ENCODE data around the gene MPZL2.

The MPZL2 gene

GRCh38 chr11:118283756-118284350, 19.8 kb upstream of the MPZL2 start:
- no peak for DNase-seq (ENCODE audit: low read depth, low spot score)

DNA sequence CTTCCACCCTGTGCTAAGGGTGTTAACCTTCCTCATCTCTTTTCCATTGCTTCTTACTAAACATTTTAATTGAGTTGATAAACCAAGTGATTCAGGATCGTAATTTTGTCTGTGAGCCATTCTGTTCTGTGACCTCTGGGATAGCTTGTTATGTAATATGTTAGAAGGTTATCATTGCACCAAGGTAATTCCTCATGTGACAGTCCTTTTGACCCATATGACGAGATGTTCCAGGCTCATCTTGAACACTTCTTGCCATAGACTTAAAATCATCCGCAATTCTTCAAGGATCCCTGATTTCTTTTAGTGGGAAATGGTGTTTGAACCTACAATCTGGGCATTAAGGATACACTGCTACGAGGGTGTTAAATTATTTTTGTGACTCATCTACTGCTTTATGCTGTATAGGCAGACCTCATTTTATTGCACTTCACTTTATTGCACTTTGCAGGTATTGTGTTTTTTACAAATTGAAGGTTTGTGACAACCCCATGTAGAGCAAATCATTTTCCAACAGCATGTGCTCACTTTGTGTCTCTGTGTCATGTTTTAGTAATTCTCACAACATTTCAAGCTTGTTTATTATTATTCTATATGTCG, 19.0 kb upstream of the MPZL2 start:
- no peak for DNase-seq (ENCODE audit: low read depth, low spot score)

DNA sequence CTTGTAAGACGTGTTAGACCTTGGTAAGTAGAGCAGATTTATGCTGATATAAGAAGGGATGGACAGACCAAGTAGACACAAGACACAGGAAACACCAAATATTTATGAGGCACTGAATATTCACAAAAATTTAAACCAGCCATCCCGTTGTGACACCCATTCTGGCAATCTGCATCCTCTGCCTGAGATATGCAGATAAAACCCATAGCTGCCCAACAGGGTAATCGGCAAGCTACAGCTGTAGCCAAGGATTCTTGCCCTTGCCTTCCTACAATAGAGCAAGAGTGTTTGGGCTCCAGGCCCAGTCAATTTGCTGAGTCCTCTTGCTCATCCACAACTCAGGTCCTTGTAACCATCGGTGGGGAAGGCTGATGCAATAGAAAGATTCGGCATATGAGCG, 18.5 kb upstream of the MPZL2 start:
- no peak for DNase-seq (ENCODE audit: low read depth, low spot score)

- no peak for DNase-seq (ENCODE audit: low read depth, low spot score)
Measured at GRCh38 chr11:118281284-118281683, 17.2 kb upstream of the MPZL2 start.

GRCh38 chr11:118277312-118277711, 13.2 kb upstream of the MPZL2 start:
- no peak for DNase-seq (ENCODE audit: low read depth, low spot score)

GRCh38 chr11:118276422-118276821, 12.3 kb upstream of the MPZL2 start:
- no peak for DNase-seq (ENCODE audit: low read depth, low spot score)

- DNase-seq (ENCODE audit: low read depth, low spot score): no peak
Measured at GRCh38 chr11:118275176-118275575, 11.1 kb upstream of the MPZL2 start.

DNA sequence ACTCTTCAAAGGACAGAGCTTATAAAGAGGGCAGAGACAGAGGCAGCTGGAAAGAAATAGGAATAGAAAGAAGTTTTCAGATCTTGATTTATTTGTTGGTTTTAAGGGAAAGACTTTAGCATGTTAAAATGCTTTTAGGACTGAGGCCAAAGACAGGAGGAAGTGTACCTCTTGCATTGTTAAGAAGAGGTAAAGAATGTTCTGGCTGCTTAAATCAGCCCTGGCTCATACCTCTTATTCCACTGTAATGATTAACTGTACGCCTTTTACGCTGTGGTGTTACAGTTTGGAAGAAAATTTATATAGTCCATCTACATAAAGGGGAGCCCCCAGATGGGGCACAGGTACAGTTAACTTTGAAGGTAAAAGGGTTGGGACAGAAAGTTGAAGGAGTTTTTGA, 10.1 kb upstream of the MPZL2 start:
- no peak for DNase-seq (ENCODE audit: low read depth, low spot score)

- DNase-seq (ENCODE audit: low read depth, low spot score): no peak
Measured at GRCh38 chr11:118272001-118272400, 7.9 kb upstream of the MPZL2 start.

DNA sequence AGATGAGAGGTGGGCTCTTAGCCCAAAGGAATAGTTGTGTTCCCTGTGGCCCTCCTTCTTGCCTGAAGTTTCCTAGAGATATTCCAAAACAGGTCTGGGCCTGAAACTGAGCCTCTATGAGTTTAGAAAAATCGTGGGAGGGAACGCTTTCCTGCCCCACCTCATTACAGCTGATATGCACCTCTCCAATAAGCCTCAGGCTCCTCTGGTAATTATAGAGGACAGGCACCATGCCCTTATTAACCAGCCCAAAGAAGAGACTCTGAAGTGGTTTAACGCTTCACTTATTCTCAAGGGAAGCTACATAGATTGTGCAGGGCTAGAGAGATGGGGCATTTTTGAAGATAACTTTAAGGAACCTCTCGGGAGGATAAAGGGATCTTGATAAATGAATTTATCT, 3.4 kb upstream of the MPZL2 start:
- DNase-seq (ENCODE audit: low read depth, low spot score): no peak

- DNase-seq (ENCODE audit: low read depth, low spot score): no peak
Measured at GRCh38 chr11:118265954-118266353, 1.9 kb upstream of the MPZL2 start.

DNA sequence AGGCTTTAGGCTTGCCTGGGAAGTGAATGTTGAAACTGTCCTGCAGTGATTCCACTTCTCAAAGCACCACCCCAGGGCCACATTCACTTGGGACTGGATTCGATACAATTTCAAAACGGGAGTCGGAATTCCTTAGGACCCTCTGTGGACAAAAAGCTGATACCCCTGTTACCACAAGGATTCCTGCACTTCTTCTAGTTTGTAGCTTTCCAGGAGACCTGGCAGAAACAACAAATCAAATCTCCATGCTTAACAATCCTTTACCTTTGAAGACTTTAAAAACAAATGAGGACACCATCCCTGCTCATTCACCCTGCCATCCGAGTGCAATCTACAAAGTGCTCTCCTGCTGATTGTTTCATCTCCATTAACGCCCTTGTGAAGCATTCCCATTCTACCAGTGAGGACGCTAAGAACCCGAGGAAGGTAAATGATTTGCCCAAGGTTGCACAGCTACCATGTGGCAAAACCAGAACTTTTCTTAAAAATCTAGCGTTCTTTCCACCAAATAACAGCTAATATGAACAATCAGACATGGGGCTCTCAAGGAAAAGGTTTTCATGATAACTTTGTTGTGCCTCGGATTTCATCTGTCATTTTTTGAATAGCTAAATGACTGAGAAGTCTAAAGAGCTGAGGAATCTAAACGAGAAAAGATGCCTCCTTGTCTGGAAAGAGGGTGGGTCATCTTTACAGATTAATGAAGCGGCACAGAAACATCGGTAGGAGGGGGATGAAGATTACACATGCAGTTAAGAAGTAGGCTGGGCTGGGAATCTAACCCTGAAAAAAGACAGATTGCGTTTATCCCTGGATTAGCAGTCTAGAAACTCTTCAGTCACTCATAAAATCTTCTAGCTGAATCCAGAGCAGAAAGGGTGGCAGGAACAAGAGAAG, 720 bp upstream of the MPZL2 start:
- no peak for DNase-seq (ENCODE audit: low read depth, low spot score)

DNA sequence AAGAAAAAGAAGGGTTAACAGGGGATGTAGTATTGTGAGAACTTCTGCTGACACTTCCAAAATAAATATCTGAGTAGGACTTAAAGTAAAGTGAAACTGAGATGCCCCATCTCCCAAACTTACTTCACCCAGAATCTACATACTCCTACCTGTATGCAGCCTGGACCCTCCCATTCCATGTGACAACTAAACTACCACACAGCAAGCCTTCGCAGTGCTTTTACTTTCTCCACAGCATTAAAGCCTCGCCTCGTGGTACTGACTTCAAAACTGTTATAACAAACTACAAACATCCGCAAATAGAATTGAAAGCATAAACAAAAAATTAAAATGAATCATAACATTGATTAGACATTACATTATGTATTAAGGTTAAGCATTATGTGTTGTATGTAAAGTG, 985 bp downstream of the MPZL2 start:
- DNase-seq (ENCODE audit: low read depth, low spot score): no peak

DNA sequence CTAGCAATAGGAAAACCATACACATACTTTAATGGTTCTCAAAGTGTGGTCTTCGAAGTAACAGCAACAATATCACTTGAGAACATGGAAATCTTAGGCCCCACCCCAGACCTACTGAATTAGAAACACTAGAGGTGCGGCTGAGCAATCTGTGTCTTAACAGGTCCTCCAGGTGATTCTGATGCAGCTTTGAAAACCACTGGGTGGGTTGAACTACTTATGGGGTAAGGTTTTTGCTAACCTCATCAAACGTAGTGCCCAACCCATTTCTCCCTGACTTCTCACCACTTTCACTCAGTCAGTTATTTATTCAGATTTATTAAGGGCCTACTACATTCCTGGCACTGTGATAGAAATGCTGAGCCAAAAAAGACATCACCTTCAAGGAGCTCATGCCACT, 3.7 kb downstream of the MPZL2 start:
- DNase-seq (ENCODE audit: low read depth, low spot score): no peak

GRCh38 chr11:118259138-118259537, 5.0 kb downstream of the MPZL2 start:
- no peak for DNase-seq (ENCODE audit: low read depth, low spot score)

GRCh38 chr11:118258410-118258809, 5.7 kb downstream of the MPZL2 start:
- no peak for DNase-seq (ENCODE audit: low read depth, low spot score)

DNA sequence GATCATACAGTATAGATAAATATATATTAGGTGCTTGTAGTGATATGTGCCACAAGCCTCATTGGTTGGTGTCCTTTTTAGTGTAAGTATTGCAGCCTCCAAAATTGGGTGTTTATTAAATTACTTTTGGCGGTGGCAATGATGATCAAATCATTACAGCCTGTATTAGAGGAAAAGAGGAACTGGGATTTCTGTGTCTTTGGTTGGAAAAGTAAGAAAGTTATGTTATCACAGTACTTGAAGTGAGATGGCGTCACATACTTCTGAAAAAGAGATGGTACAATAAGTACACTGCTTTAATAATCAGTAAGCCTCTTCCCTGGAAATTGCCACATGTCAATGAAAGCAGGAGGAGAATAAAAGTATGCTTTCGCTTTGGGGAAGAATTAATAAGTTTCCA, 11.4 kb downstream of the MPZL2 start:
- no peak for DNase-seq (ENCODE audit: low read depth, low spot score)

- peak; percentile 48 for DNase-seq (ENCODE audit: low read depth, low spot score)
Measured at GRCh38 chr11:118251858-118252652, 12.0 kb downstream of the MPZL2 start, which contains the start of gene MPZL3. TSS of gene MPZL3 (minus strand) at chr11:118252365. CDS start at chr11:118252294, 71 bp downstream.

- no peak for DNase-seq (ENCODE audit: low read depth, low spot score)
Measured at GRCh38 chr11:118247041-118247440, 17.1 kb downstream of the MPZL2 start.

GRCh38 chr11:118245936-118246562, 18.0 kb downstream of the MPZL2 start:
- no peak for DNase-seq (ENCODE audit: low read depth, low spot score)

DNA sequence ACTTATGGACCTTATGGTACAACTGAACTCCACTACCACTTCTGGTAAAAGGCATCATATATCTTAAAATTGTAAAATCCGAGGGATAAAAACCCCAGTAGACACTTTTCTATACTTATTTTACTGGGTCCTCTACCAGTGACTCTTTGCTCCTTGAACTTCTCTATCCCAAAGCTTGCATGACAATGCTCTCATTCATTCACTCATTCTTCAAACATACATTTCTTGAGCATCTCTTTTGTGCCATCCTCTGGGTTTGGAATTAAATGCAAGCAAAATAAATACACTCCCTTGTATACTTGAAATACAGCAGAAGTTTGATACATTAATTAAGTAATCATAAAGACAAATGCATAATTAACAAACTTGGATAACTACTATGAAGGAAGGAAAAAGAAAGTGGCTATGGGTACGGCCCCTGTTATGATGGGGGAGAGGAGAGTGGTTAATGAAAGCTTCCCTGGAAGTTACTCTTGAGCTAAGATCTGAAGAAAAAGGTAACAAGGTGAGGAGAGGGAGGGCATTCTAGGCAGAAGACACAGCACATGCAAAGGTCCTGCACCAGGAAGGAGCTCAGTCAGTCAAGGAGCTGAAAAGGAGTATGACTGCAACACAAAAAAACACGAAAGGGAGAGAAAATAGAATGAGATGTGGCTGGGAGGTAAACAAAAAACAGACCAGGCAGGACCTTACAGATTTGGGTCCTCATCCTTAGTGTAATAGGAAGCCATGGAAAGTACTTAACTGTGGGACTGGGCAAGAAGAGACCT, 19.9 kb downstream of the MPZL2 start:
- no peak for DNase-seq (ENCODE audit: low read depth, low spot score)
